Lower leg skin (tissue), 3 donors: ENCODE data around the gene RPTOR.

Experiments used
- POLR2A ChIP-seq, 2 donors: fragments of 450-650 bp; IDR thresholded peaks; one replicate each; pipeline ENCODE4 v1.6.1; 2016 to 2017; ENCODE audit warnings: antibody characterized with exemption in 2 of 2, mild to moderate bottlenecking in 1 of 2, moderate library complexity in 1 of 2
- TF ChIP-seq, protein P1 (sequence below), 3 donors: fragments of 450-650 bp; IDR thresholded peaks; one replicate each; pipeline ENCODE4 v1.5.1; 2016; ENCODE audit warnings: antibody characterized with exemption in 3 of 3, mild to moderate bottlenecking in 3 of 3, moderate library complexity in 2 of 3

DNA sequence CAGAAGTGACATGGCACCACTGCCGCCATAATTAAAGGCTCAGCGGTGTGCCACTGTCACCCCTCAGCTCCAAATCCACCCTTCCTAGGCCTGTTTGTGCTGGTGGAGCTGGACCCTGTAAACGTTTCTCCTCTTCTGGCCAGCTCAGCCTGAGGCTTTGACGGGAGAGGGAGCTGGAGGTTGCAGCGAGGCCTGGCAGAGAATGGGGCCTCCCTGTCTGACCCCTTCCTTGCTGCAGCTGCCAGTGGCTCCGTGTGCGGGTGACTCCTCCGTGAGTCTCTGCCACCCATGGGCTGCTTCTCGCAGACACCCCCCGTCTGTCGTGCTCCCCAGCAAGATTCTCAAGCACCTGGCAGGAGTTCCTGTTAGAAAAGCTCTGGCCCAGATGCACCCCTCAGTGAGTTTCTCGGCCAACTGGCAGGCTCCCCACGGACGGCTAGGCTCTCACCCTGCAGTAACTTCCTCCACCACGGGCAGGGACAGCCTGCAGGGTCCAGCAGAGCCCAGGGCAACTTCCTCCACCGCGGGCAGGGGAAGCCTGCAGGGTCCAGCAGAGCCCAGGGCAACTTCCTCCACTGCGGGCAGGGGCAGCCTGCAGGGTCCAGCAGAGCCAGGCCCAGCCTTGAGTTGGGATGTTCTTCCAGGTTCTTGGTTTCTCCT is 442.3 kb downstream of the RPTOR start:
- TF ChIP-seq POLR2A (IDR thresholded peaks at IDR 0.05): no peak
- TF ChIP-seq, protein P1, sequence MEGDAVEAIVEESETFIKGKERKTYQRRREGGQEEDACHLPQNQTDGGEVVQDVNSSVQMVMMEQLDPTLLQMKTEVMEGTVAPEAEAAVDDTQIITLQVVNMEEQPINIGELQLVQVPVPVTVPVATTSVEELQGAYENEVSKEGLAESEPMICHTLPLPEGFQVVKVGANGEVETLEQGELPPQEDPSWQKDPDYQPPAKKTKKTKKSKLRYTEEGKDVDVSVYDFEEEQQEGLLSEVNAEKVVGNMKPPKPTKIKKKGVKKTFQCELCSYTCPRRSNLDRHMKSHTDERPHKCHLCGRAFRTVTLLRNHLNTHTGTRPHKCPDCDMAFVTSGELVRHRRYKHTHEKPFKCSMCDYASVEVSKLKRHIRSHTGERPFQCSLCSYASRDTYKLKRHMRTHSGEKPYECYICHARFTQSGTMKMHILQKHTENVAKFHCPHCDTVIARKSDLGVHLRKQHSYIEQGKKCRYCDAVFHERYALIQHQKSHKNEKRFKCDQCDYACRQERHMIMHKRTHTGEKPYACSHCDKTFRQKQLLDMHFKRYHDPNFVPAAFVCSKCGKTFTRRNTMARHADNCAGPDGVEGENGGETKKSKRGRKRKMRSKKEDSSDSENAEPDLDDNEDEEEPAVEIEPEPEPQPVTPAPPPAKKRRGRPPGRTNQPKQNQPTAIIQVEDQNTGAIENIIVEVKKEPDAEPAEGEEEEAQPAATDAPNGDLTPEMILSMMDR (IDR thresholded peaks at IDR 0.05): no peak
